GM12878 (cell line): ENCODE data around the gene MYBPC2. TPM values are rescaled to one million over a fixed set of nuclear protein-coding genes. Genes with fewer than 3 reads are reported as not detected.
A peak's percentile ranks its signal among the peaks of the same experiment; 100 is the strongest.

ENCODE experiments used
- ATAC-seq: fragments of 200-7000 bp; cut with Tn5 transposase; 3 replicates; pipeline ENCODE4 v1.9.1; 2020; ENCODE audit warnings: mild to moderate bottlenecking, moderate library complexity
- BruUV-seq: library from RNA; stranded (reverse); fragments of 400-500 nt; replicated peaks from 2 replicates; lab custom pipeline; 2021; lab: Mats Ljungman, UMichigan
- CTCF ChIA-PET: fragments of 300-600 bp; sonication (Branson Sonifier 250); formaldehyde crosslinking; extraction: SDS; loops from one replicate; lab custom pipeline; 2021; ENCODE audit warnings: inconsistent platforms; lab: Yijun Ruan, JAX
- POLR2A ChIA-PET: fragments of 350-600 bp; formaldehyde crosslinking; extraction: SDS; loops from one replicate; lab custom pipeline; 2021; ENCODE audit warnings: inconsistent platforms; lab: Charles Lee
- RAD21 ChIA-PET: fragments of 300-600 bp; sonication (Branson Sonifier 250); formaldehyde crosslinking; loops from one replicate; lab custom pipeline; 2023; ENCODE audit warnings: antibody characterized with exemption; ENCODE audit not compliant: unreplicated experiment; lab: Charles Lee
- SMC1A ChIA-PET: fragments of 300-600 bp; sonication (Branson Sonifier 250); formaldehyde crosslinking; loops from one replicate; lab custom pipeline; 2023; ENCODE audit not compliant: unreplicated experiment, uncharacterized antibody; lab: Charles Lee
- DNase-seq: peaks from one replicate; pipeline ENCODE4 v3.0.0-alpha.2; 2011; ENCODE audit warnings: low read depth, low spot score
- FAIRE-seq: peaks from 3 replicates; lab custom pipeline; 2011; peaks lifted over from hg19 to GRCh38; lab: Jason Lieb, UNC
- H2AFZ ChIP-seq: 2 replicates; pipeline ENCODE4 v1.6.0; 2011; ENCODE audit warnings: low read depth, low read length, control low read depth; ENCODE audit not compliant: control insufficient read depth
- H3K27ac ChIP-seq: 2 replicates; pipeline ENCODE4 v1.5.1; 2011; ENCODE audit warnings: control low read depth; ENCODE audit not compliant: control insufficient read depth, insufficient read depth
- H3K27me3 ChIP-seq, 2 experiments: replicated peaks in 1 of 2; 2 replicates each; pipeline versions ENCODE4 v1.6.0 to v1.6.1; 2011; ENCODE audit warnings: low read length in 1 of 2; ENCODE audit not compliant: control insufficient read depth in 2 of 2, insufficient read depth in 2 of 2
- H3K36me3 ChIP-seq, 2 experiments: 2 replicates each; pipeline ENCODE4 v1.5.1; 2011; ENCODE audit warnings: low read length in 1 of 2; ENCODE audit not compliant: control insufficient read depth in 2 of 2, insufficient read depth in 2 of 2
- H3K4me1 ChIP-seq: 2 replicates; pipeline ENCODE4 v1.6.1; 2011; ENCODE audit warnings: mild to moderate bottlenecking, low read length, moderate library complexity, mixed read lengths; ENCODE audit not compliant: control insufficient read depth, insufficient read depth
- H3K4me2 ChIP-seq: 2 replicates; pipeline ENCODE4 v1.6.0; 2011; ENCODE audit warnings: control low read depth; ENCODE audit not compliant: control insufficient read depth, insufficient read depth
- H3K4me3 ChIP-seq: fragments of 200-600 bp; sonication (generic); 2 replicates; pipeline ENCODE4 v1.5.1; 2016
- H3K79me2 ChIP-seq: 2 replicates; pipeline ENCODE4 v1.6.0; 2011; ENCODE audit warnings: low read length; ENCODE audit not compliant: control insufficient read depth, insufficient read depth
- H3K9ac ChIP-seq: 2 replicates; pipeline ENCODE4 v1.8.0; 2011; ENCODE audit warnings: low read length, control low read depth, mixed read lengths; ENCODE audit not compliant: control insufficient read depth, insufficient read depth
- H3K9me3 ChIP-seq: replicated peaks from 3 replicates; pipeline ENCODE4 v1.5.1; 2011; ENCODE audit warnings: mild to moderate bottlenecking, low read length; ENCODE audit not compliant: control insufficient read depth, insufficient read depth
- H4K20me1 ChIP-seq: 2 replicates; pipeline ENCODE4 v1.6.0; 2011; ENCODE audit not compliant: control insufficient read depth, insufficient read depth
- ATF3 ChIP-seq: IDR thresholded peaks from 2 replicates; pipeline ENCODE4 v1.6.1; 2011; ENCODE audit warnings: low read depth, mild to moderate bottlenecking, low read length, moderate library complexity, borderline replicate concordance; ENCODE audit errors: extremely low read depth
- GABPA ChIP-seq: IDR thresholded peaks from 2 replicates; pipeline ENCODE4 v1.6.1; 2014; ENCODE audit warnings: antibody characterized with exemption, low read depth, mild to moderate bottlenecking, inconsistent platforms
- HDGF ChIP-seq: fragments of 450-650 bp; IDR thresholded peaks from 2 replicates; pipeline ENCODE4 v1.6.1; 2016; ENCODE audit warnings: antibody characterized with exemption
- HSF1 ChIP-seq: fragments of 150-350 bp; IDR thresholded peaks from 2 replicates; pipeline ENCODE4 v1.6.1; 2014; ENCODE audit warnings: mild to moderate bottlenecking, low read depth, low read length
- IKZF2 ChIP-seq, 2 experiments: fragments of 450-650 bp; IDR thresholded peaks; 2 replicates each; pipeline ENCODE4 v1.6.1; 2017; ENCODE audit warnings: mild to moderate bottlenecking in 2 of 2, moderate library complexity in 2 of 2
- NFIC ChIP-seq: IDR thresholded peaks from 2 replicates; pipeline ENCODE4 v1.6.1; 2012; ENCODE audit warnings: low read depth, mild to moderate bottlenecking, inconsistent platforms, low read length, moderate library complexity
- RELB ChIP-seq: fragments of 450-650 bp; IDR thresholded peaks from 2 replicates; pipeline ENCODE4 v1.6.1; 2017; ENCODE audit warnings: low read depth, mild to moderate bottlenecking, moderate library complexity
- RFX5 ChIP-seq: IDR thresholded peaks from 2 replicates; pipeline ENCODE4 v1.6.1; 2011; ENCODE audit warnings: low read depth, low read length, improper control_type of control experiment
- SPI1 ChIP-seq: IDR thresholded peaks from 2 replicates; pipeline ENCODE4 v1.6.1; 2011; ENCODE audit warnings: low read depth, mild to moderate bottlenecking, low read length, moderate library complexity, borderline replicate concordance; ENCODE audit not compliant: insufficient read depth
- ZNF217 ChIP-seq: fragments of 450-650 bp; IDR thresholded peaks from 2 replicates; pipeline ENCODE4 v1.6.1; 2017; ENCODE audit warnings: antibody characterized with exemption, mild to moderate bottlenecking
- ZNF24 ChIP-seq: fragments of 450-650 bp; IDR thresholded peaks from 2 replicates; pipeline ENCODE4 v1.6.1; 2017; ENCODE audit warnings: antibody characterized with exemption, mild to moderate bottlenecking
- WGBS: methylation state at CpG from one replicate; pipeline ENCODE4 v1.1.6; 2016; ENCODE audit warnings: low lambda C conversion rate; ENCODE audit not compliant: insufficient replicate concordance, insufficient coverage; ENCODE audit errors: missing lambda C conversion rate; 5-methylcytosine and 5-hydroxymethylcytosine counted together
- in situ Hi-C: fragments of 300-500 bp; cut with MboI; formaldehyde crosslinking; loops from 9 replicates; pipeline ENCODE4 v1.14.3; 2018; ENCODE audit warnings: mixed read lengths
- intact Hi-C: fragments of 100-400 bp; cut with micrococcal nuclease; formaldehyde crosslinking; loops from one replicate; pipeline ENCODE4 v1.14.2; 2022; ENCODE audit not compliant: unreplicated experiment
- polyA plus RNA-seq, 11 experiments: library from polyadenylated mRNA; depleted of rRNA in 4 of 11; unstranded in 6 of 11; stranded (reverse) in 5 of 11; fragments of >200 nt; fragmentation: Nextera tagmentation in 4 of 11; fragmentation: Illumina TruSeq in 1 of 11; extraction: Ambion mirVana in 4 of 11; extraction: Trizol in 1 of 11; gene quantifications; 1 replicate in 1 of 11; 2 replicates in 10 of 11; pipeline versions ENCODE4 v1.2.1 to v1.2.3, GENCODE V29; 2011 to 2016; ENCODE audit warnings: inconsistent platforms in 2 of 11, missing spikeins in 2 of 11, low read depth in 1 of 11
- total RNA-seq, 4 experiments: library from RNA; depleted of rRNA in 3 of 4; stranded (reverse); fragments of >200 nt in 3 of 4; fragmentation: Illumina TruSeq in 1 of 4; extraction: Trizol in 1 of 4; gene quantifications; 2 replicates each; pipeline versions ENCODE4 v1.2.1 to v1.2.3, GENCODE V29; 2013 to 2021

The MYBPC2 gene
- total and polyA plus RNA-seq, 10 of the 15 experiments (the other 5 are each of a cell fraction or from before 2014, with no cell fraction given) = 0.09 to 2.6 (median 0.61) TPM

GRCh38 chr19:50459067-50459456, 26.4 kb downstream of the MYBPC2 start (continued):
- no peak for TF ChIP-seq HSF1
- no peak for TF ChIP-seq IKZF2 (IDR thresholded peaks at IDR 0.05)
- TF ChIP-seq RELB = no peak
- no peak for TF ChIP-seq ATF3
- TF ChIP-seq GABPA = no peak
- TF ChIP-seq ZNF217 = no peak
- no peak for TF ChIP-seq NFIC

- ChIA-PET CTCF (interaction anchor here (0.6 to 4.6 kb wide), 15 partner anchors 23 to 131 kb away, joined by 3 to 167 read pairs (median 9); partner anchors contain the start of genes KCNC3, NAPSA, NR1H2 and SPIB), RAD21 (interaction anchor here (0.9 to 3.9 kb wide), 18 partner anchors 14 to 131 kb away, joined by 3 to 72 read pairs (median 6); partner anchors contain the start of genes KCNC3, NAPSA, POLD1 and SPIB), SMC1A (interaction anchor here (0.7 to 4.6 kb wide), 14 partner anchors 16 to 112 kb away, joined by 4 to 68 read pairs (median 8); partner anchors contain the start of genes NAPSA, NR1H2, POLD1 and SPIB), POLR2A (interaction anchor here (0.8 to 2.0 kb wide), 8 partner anchors 10 to 102 kb away, joined by 3 to 35 read pairs (median 6); partner anchors contain the start of genes NAPSA, NR1H2 and SPIB)
- FAIRE-seq = no peak
- no TSS peak for BruUV-seq
- peak overlapping the region; percentile 86 for H2AFZ ChIP-seq
- no peak overlapping the region for H3K4me3 ChIP-seq
- H3K9me3 ChIP-seq = no peaks in the 10 kb centered on the region
- no peaks in the 10 kb centered on the region for H3K36me3 ChIP-seq
- no peak for DNase-seq
- H3K79me2 ChIP-seq = no peaks in the 10 kb centered on the region
- H3K4me2 ChIP-seq = peak overlapping the region; percentile 99
- H4K20me1 ChIP-seq = no peaks in the 10 kb centered on the region
- in situ Hi-C loops = loop anchor here (5.0 kb wide), 1 partner anchor 92 kb away; the partner anchor contains the start of gene NAPSA
- peak; percentile 39; the same call in 1 of the 2 replicates for TF ChIP-seq SPI1
- no peak for TF ChIP-seq RFX5
- TF ChIP-seq ZNF24 = no peak
- peak; percentile 55 for TF ChIP-seq HDGF
- WGBS = 0% methylated on average over 1 of the region's 1 CpG
- no peak overlapping the region; the same call in 1 of the 2 replicates for H3K9ac ChIP-seq
- H3K4me1 ChIP-seq = peaks cover 20% of the 10 kb centered on the region
- peak overlapping the region; percentile 73 for H3K27ac ChIP-seq
- intact Hi-C loops = loop anchor here (2.0 kb wide), 2 partner anchors 29 to 41 kb away; partner anchors contain the start of gene SPIB
- ATAC-seq = no peak
- H3K27me3 ChIP-seq = no peaks in the 10 kb centered on the region
Measured at GRCh38 chr19:50459638-50460037, 26.9 kb downstream of the MYBPC2 start.
